Measurements from ENCODE around the gene EPS8L2. TPM values are rescaled to one million over a fixed set of nuclear protein-coding genes. Genes with fewer than 3 reads are reported as not detected.

Gene EPS8L2
- total and polyA plus RNA-seq, 9 of the 15 experiments (the other 6 are each of a cell fraction or from before 2014, with no cell fraction given), result 0.75 to 17.0 (median 3.7) TPM

DNA sequence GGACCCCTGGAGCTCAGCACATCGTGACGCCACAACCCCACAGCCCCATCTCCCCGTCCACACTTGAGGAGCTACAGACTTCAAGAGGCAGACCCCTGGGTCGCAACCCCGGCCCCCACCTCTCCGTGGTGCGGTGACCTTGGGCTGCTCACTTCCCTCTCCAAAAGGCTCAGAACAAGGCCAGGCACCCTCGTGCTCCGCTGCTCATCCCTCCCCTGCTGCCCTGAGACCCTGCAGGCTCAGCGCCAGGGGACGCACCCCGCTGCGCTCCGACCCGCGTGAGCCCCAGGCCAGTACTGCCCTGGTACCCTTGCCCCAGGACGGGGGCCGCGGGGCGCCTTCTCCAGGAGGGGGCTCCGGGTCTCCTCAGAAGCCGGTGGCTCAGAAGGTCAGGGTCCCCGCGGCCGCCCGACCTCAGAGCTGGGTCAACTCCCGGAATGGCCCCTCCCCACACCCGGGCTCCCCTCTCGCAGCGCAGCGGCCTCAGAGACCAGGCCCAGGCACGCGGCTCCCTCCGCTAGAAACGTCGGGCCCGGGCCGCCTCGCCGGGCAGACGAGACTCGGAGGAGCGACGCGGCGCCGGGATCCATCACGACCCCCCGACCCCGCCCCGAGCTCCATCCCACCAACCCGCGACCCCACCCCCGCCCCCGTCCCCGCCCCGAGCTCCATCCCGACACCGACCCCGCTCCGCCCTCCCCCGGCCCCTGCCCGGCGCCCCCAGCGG is 70.7 kb downstream of the EPS8L2 start (continued):
- TF ChIP-seq DNMT1 (IDR thresholded peaks at IDR 0.05) (no peak), ZNF311 (CRISPR knock-in tag; IDR thresholded peaks at IDR 0.05) (no peak), KLF6 (CRISPR knock-in tag; IDR thresholded peaks at IDR 0.05; ENCODE audit: borderline replicate concordance) (no peak), CHD7 (IDR thresholded peaks at IDR 0.05; ENCODE audit: low read depth, low read length) (no peak), ZNF143 (CRISPR knock-in tag; IDR thresholded peaks at IDR 0.05) (no peak), CHD2 (IDR thresholded peaks at IDR 0.05; ENCODE audit: low read depth, low read length) (no peak), MTA2 (IDR thresholded peaks at IDR 0.05; ENCODE audit: low read depth) (no peak), CTBP1 (IDR thresholded peaks at IDR 0.05; ENCODE audit: borderline replicate concordance) (no peak), ZNF79 (CRISPR knock-in tag; IDR thresholded peaks at IDR 0.05; ENCODE audit: low read depth) (no peak), RHOXF2B (CRISPR knock-in tag; conservative IDR thresholded peaks at IDR 0.05) (no peak), MXI1 (IDR thresholded peaks at IDR 0.05; ENCODE audit: low read depth, low read length) (no peak), MTF1 (CRISPR knock-in tag; IDR thresholded peaks at IDR 0.05; ENCODE audit: borderline replicate concordance) (no peak), TCFL5 (CRISPR knock-in tag; conservative IDR thresholded peaks at IDR 0.05) (no peak), SMC3 (conservative IDR thresholded peaks at IDR 0.05; ENCODE audit: insufficient read depth, low read depth, low read length) (no peak)
- TF ChIP-seq, protein P1, sequence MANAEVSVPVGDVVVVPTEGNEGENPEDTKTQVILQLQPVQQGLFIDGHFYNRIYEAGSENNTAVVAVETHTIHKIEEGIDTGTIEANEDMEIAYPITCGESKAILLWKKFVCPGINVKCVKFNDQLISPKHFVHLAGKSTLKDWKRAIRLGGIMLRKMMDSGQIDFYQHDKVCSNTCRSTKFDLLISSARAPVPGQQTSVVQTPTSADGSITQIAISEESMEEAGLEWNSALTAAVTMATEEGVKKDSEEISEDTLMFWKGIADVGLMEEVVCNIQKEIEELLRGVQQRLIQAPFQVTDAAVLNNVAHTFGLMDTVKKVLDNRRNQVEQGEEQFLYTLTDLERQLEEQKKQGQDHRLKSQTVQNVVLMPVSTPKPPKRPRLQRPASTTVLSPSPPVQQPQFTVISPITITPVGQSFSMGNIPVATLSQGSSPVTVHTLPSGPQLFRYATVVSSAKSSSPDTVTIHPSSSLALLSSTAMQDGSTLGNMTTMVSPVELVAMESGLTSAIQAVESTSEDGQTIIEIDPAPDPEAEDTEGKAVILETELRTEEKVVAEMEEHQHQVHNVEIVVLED (CRISPR knock-in tag; IDR thresholded peaks at IDR 0.05), result no peak
